CD4-positive, alpha-beta T cell treated with Interleukin-21 for 1 hour (primary cell): Measurements from ENCODE around the gene TAS2R38.
"Not testable (repeated sequence)": the region's sequence is repeated elsewhere in the genome, so short reads cannot be mapped to it uniquely, and the experiment has no call there.

Source experiments
- DNase-seq: peaks from one replicate; pipeline ENCODE4 v3.0.0-alpha.2; 2020

Gene TAS2R38

GRCh38 chr7:141973673-141974072, at the start of gene TAS2R38:
TSS of gene TAS2R38 (minus strand) at chr7:141973773. CDS start at chr7:141973689, 84 bp downstream.
- no peak for DNase-seq

GRCh38 chr7:142018154-142018553, 44.6 kb upstream of the TAS2R38 start:
- no peak for DNase-seq

GRCh38 chr7:142017451-142017850, 43.9 kb upstream of the TAS2R38 start:
- DNase-seq, result no peak

GRCh38 chr7:142012825-142013511, 39.4 kb upstream of the TAS2R38 start:
- DNase-seq, result no peak

GRCh38 chr7:142010952-142011548, 37.5 kb upstream of the TAS2R38 start:
- no peak for DNase-seq

DNA sequence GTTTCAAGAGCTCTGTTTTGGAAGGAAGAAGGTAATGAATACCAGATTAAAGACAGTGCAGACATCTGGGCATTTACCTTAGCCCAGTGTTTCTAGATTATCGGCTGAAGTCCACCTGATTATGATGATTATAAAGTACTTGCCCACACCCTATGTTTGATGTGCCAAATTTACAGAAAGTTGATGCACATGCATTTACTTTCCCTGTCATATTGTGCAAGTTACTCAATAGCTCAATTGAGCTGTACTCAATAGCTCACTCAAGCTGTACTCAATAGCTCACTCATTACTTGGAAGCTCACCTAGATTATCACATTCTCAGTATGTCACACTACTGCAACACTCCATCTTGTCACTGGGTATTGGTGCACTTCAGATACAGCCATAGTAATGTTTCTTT, 35.6 kb upstream of the TAS2R38 start:
- no peak for DNase-seq

DNA sequence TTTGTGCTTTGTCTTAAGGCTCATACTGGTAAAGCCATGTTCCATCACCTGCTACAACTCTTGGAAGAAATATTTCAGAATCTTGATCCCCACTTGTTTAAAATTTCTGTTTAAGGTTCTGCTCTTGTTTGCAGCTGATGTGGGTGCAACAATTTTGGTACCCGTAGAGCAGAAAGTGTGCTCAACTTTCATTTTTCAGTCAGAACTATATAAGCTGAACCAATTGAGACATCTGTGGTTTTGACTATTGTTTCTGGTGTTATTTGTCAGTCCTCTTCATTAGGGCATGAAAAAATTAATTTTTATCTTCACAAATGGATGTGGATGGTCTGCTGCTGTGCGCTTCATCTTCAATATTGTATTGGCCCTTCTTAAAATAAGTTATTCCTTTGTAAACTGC, 33.0 kb upstream of the TAS2R38 start:
- DNase-seq, result no peak

GRCh38 chr7:142002179-142002578, 28.6 kb upstream of the TAS2R38 start:
- DNase-seq, result no peak

DNA sequence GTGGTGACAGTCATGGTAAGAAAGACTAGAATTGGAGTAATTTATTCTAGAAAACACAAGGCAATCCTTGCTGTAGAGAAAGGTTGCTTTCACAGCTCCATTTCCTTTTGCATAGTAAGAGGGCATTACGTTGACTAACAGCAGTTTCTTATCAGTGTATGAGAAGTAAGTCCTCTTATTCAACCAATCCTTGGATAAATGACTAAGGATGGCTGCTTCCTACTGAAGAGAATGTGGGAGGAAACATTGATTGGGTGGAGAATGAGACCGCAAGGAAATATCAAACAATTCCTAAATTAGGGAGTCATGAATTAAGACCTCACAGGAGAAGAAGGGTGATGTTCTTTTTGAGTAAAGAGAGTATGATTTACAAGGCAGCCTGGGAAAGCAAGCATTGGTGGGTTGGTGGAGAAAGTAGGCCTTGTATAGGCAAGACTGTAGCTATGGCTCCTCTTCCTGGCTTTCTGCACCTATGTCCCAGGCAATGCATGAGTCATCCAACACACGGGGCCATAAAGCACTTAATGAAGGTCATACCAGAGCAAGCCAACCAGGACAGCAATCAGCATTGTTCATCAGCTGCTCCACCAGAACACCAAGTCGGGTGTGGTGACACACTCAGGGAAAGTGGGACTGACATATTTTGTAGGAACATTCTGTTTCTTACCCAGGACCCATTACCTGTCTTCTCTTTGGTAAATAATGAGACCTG, 27.7 kb upstream of the TAS2R38 start:
- no peak for DNase-seq

DNA sequence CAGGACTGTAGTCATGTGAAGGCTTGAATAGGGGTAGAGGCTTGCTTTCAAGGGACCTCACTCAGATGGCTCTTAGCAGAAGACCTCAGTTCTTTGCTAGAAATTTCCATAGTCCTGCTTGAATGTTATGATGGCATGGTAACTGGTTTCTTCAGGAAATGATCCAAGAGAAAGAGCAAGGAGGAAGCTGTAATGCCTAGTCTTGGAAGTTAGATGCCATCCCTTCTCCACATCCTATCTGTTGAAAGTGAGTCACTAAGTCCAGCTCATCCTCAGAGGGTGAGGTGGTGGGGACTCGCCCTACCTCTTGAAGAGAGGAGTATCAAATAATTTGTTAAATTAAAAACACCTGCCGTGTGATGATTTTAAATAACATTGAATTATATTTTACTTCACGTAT, 26.7 kb upstream of the TAS2R38 start:
- DNase-seq, result no peak

GRCh38 chr7:141999058-141999623, 25.6 kb upstream of the TAS2R38 start:
- no peak for DNase-seq

DNA sequence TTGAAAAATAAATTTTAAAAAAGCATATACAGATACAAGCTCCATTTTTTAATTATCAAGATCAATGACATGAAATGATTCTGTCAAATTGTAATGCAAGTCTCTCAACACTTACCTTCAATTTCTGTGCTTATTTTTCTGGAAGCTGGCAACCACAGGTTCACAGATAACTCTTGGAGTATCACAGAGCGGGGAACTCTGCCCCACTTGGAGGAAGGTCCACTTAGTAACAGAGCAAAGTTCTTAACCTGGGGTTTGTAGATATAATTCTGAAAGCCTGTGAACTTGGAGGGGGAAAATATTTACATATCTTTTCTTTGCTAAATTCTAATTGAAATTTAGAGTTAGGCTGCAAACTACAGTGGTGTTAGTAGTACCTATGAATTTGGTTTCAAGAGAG, 19.8 kb upstream of the TAS2R38 start:
- DNase-seq, result no peak

DNA sequence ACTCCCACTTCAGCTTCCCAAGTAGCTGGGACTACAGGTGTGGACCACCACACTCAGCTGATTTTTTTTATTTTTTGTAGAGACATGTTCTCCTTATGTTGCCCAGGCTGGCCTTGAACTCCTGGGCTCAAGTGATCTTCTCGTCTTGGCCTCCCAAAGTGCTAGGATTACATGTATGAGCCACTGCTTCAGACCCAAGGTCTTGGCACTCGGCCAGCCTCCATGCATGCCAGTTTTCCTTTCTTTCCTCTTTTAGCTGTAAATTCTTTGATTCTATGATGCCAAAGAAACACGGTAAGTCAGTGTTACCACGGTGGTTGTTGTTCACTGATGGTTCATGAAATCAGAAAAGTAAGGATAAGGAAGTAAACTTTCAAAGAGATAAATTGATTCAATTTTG, 19.1 kb upstream of the TAS2R38 start:
- DNase-seq, result no peak

DNA sequence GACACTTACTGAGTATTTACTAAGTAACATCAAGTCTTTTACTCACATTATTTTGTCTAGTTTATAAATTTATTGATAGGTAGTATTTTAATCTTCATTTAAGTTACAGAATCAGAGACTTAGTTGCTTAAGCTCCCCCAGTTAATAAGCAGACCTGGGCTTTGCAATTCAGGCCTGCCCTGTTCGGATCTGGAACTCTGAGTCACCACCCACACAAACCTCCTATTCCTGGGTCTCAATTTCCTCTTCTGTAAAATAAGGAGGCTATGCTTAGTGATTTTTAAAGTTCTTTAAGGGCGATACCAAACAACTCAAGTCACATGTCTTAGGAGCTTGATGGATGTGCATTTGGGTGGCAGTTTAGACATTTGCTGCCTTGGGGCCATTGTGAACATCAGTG, 18.6 kb upstream of the TAS2R38 start:
- DNase-seq, result no peak

DNA sequence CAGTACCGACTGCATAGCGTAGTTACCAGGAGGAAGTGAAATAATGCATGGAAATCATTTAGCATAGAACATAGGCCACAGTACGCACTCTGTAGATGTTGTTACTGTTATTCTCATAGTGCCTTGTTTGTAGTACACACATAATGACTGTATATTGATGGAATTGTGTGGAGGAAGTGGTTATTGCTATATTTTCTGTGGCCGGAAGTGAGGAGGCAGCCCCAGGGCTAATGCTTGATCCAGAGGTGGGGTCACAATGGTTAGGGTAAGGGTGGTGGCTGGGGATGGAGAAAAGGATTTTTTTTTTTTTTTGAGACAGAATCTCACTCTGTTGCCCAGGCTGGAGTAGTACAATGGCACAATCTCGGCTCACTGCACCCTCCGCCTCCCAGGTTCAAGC, 17.6 kb upstream of the TAS2R38 start:
- no peak for DNase-seq

GRCh38 chr7:141990011-141990725, 16.6 kb upstream of the TAS2R38 start:
- DNase-seq, result no peak

GRCh38 chr7:141987803-141988202, 14.2 kb upstream of the TAS2R38 start:
- not testable (repeated sequence) for DNase-seq

GRCh38 chr7:141986923-141987322, 13.3 kb upstream of the TAS2R38 start:
- DNase-seq, result no peak

GRCh38 chr7:141985926-141986325, 12.4 kb upstream of the TAS2R38 start:
- DNase-seq, result not testable (repeated sequence)

DNA sequence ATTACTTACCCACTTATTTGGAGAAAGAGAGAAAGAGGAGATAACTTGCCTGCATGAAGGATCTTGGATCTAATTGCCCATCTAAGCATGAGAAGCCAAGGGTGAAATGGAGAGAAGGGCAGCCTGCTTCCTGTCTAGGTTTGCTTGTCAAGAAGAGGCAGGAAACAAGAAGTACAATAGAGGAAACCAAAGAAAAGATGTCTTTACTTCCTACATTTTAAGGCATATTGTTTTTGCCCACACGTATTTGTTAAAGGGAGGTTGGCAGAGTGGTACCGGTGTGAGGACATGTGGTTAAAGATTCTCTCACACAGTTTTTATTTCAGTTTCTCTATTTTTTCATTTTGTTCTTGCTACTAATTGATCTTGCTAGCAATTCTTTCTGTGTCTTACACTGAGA, 6.0 kb upstream of the TAS2R38 start:
- no peak for DNase-seq

DNA sequence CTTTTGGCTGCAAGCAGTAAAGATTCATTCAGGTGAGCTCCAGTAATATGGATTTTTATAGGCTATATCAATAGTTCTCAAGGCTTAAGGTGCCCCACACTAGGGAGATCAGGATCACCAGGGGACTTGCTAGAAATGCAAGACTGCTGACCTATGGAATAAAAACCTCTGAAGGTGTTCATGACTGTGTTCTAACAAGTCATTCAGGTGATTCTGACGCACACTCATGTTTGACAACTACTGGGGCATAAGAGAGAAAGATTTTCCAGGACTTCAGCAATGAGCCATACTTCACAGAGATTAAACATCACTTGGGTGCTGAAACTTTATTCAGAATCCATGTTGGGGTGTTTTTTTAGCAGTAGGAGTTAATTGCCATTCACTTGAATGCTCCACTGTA, 4.8 kb upstream of the TAS2R38 start:
- DNase-seq, result no peak

DNA sequence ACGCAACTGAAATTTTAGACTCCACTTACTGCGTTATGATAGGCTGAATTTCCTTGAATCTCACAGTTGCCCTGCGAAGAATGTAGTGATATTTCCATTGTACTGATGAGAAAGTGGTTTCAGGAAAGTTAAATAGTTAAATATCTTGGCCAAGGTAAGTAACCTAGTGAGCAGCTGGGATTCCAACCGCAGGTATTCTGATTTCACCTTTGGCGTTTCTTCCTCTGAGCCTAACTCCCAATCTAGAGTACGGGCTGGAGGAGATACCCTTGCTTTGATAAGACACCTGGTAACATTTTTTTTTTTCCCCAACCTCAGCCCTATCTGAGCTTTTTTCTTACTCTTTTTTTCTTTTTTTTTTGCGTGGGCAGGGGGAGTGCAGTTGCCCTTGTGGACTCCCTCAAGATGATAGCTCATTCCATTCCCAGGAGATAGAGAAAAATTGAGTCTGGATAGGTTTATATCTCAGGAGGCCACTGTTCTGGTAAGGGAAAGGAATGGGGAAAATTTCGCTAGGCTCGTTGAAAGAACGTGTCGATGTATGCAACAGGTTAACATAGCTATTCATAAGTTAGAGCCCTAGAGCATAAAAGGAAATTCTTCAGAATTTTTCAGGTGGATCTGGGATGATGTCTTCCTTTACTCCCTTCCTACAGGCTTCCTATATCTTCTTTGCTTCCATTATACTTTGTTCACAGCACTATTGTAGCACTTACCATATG, 3.1 kb upstream of the TAS2R38 start:
- DNase-seq, result no peak
